ENCODE data around the gene TMEM131. TPM values are rescaled to one million over a fixed set of nuclear protein-coding genes. Genes with fewer than 3 reads are reported as not detected.

TMEM131 gene
- total RNA-seq, 1 experiment from 2014 or later, result 29.2 TPM

DNA sequence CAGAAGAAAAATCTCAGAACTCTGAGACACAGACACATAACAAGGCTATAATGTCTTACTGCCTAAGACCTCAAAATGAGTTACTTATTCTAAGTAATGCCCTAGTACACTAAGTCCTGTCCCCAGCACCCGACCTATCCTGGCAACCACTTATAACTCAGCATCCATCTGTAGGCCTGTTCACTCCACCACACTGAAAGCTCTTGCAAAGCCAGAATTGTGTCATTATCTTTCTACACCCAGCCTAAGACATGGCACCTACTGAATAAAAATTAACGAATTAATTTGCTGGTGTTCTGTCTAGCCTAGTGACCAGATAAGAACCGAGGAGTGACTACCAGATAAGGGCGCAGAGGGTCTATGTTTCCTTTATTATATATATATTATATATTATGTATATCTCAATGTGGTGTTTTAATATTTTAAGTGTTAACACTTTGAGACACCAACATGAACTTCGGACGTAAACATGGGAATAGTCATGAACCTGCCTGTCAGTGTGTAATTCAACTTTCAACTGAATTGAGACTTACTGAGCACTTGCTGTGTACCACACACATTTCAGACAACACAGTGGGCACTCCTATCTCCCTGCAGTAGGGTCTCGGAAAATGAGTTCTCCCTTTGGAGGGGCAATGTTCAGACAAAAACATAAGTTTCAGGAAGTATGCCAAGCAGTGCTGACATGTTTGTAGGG lies 27.7 kb downstream of the TMEM131 start:
- intact Hi-C loops (cut with micrococcal nuclease; ENCODE audit: unreplicated experiment), result no loop called here
- Mint-ChIP-seq H3K27me3 (ENCODE audit: unreplicated experiment) (no peaks in the 10 kb centered on the region), H3K36me3 (ENCODE audit: insufficient read depth, unreplicated experiment) (no peaks in the 10 kb centered on the region), H3K4me1 (ENCODE audit: low read depth, unreplicated experiment) (peaks cover 28% of the 10 kb centered on the region), H3K4me3 (ENCODE audit: low read depth, unreplicated experiment) (no peak overlapping the region), H3K27ac (ENCODE audit: unreplicated experiment) (no peak overlapping the region), H3K9me3 (ENCODE audit: low read depth, unreplicated experiment) (no peaks in the 10 kb centered on the region)
- no TSS peak for BruUV-seq (replicated peaks)
- TF ChIP-seq CTCF (IDR thresholded peaks at IDR 0.05; ENCODE audit: unreplicated experiment), result no peak
- DNase-seq, result no peak
- CTCF ChIA-PET, result no interaction called here

- H3K4me3 Mint-ChIP-seq (ENCODE audit: low read depth, unreplicated experiment), result no peak overlapping the region
- H3K27ac Mint-ChIP-seq (ENCODE audit: unreplicated experiment), result no peak overlapping the region
- DNase-seq, result no peak
- BruUV-seq (replicated peaks), result no TSS peak
- no peak for TF ChIP-seq CTCF (IDR thresholded peaks at IDR 0.05; ENCODE audit: unreplicated experiment)
- no peaks in the 10 kb centered on the region for H3K27me3 Mint-ChIP-seq (ENCODE audit: unreplicated experiment)
- intact Hi-C loops (cut with micrococcal nuclease; ENCODE audit: unreplicated experiment), result no loop called here
- CTCF ChIA-PET, result no interaction called here
- no peaks in the 10 kb centered on the region for H3K9me3 Mint-ChIP-seq (ENCODE audit: low read depth, unreplicated experiment)
- peaks cover 28% of the 10 kb centered on the region for H3K4me1 Mint-ChIP-seq (ENCODE audit: low read depth, unreplicated experiment)
- H3K36me3 Mint-ChIP-seq (ENCODE audit: insufficient read depth, unreplicated experiment), result no peaks in the 10 kb centered on the region
These were observed 28.5 kb downstream of the TMEM131 start for GRCh38 chr2:97967216-97967592.

GRCh38 chr2:97966545-97967215 lies 29.1 kb downstream of the TMEM131 start:
- CTCF ChIA-PET, result interaction anchor here (0.6 kb wide), 1 partner anchor 651 kb away, joined by 4 read pairs; no protein-coding TSS in a partner anchor
- no peak for TF ChIP-seq CTCF (IDR thresholded peaks at IDR 0.05; ENCODE audit: unreplicated experiment)
- Mint-ChIP-seq H3K4me1 (ENCODE audit: low read depth, unreplicated experiment) (peaks cover 28% of the 10 kb centered on the region), H3K9me3 (ENCODE audit: low read depth, unreplicated experiment) (no peaks in the 10 kb centered on the region), H3K27ac (ENCODE audit: unreplicated experiment) (no peak overlapping the region), H3K36me3 (ENCODE audit: insufficient read depth, unreplicated experiment) (no peaks in the 10 kb centered on the region), H3K27me3 (ENCODE audit: unreplicated experiment) (no peaks in the 10 kb centered on the region), H3K4me3 (ENCODE audit: low read depth, unreplicated experiment) (no peak overlapping the region)
- no peak for DNase-seq
- intact Hi-C loops (cut with micrococcal nuclease; ENCODE audit: unreplicated experiment), result no loop called here
- no TSS peak for BruUV-seq (replicated peaks)

GRCh38 chr2:97965116-97965515 lies 30.6 kb downstream of the TMEM131 start:
- Mint-ChIP-seq H3K4me3 (ENCODE audit: low read depth, unreplicated experiment) (no peak overlapping the region), H3K36me3 (ENCODE audit: insufficient read depth, unreplicated experiment) (no peaks in the 10 kb centered on the region), H3K9me3 (ENCODE audit: low read depth, unreplicated experiment) (no peaks in the 10 kb centered on the region), H3K27me3 (ENCODE audit: unreplicated experiment) (no peaks in the 10 kb centered on the region), H3K4me1 (ENCODE audit: low read depth, unreplicated experiment) (peaks cover 23% of the 10 kb centered on the region), H3K27ac (ENCODE audit: unreplicated experiment) (no peak overlapping the region)
- intact Hi-C loops (cut with micrococcal nuclease; ENCODE audit: unreplicated experiment), result no loop called here
- TF ChIP-seq CTCF (IDR thresholded peaks at IDR 0.05; ENCODE audit: unreplicated experiment), result no peak
- CTCF ChIA-PET, result no interaction called here
- BruUV-seq (replicated peaks), result no TSS peak
- DNase-seq, result no peak
